Measurements from ENCODE around the gene NFKBIL1. TPM values are rescaled to one million over a fixed set of nuclear protein-coding genes. Genes with fewer than 3 reads are reported as not detected.

Gene NFKBIL1
- total and polyA plus RNA-seq, 9 of the 15 experiments (the other 6 are each of a cell fraction or from before 2014, with no cell fraction given) = 0.49 to 33.1 (median 7.6) TPM

DNA sequence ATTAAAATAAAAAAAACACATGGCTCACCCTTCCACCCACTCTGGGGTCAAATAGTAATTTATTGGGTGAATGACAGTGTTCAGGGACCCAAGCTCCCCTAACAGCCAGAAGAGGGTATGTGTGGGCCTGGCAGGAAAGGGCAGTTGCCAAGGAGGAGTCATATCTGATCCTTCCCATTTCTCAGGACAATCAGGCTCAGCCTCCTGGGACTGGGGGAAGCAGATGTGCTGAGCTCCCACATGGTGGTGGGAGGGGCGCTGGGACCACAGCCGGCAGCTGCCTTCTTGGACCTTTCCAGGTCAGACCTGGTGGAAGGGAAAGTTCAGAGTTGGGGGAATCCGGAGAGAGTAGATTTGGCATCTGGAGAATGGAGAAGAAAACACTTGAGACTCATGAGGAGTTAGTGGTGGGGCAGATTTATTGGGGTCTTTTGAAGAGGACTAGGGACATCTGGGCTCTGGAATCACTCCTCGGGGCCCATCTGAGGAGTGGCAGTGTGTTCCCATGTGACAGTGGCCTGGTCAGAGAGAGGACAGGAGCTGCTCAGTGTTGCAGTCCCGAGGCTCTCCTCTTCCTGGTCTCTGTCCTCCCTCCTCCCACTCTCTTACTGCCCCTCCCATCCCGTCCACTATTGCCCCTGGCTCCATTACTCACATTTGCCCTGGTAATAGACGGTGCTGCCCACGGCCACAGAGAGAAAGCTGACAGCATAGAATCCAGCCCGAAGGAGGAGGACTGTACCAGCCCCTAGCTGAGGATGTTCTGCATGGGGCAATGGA is 41.7 kb downstream of the NFKBIL1 start:
- Histone ChIP-seq H3K79me2 (ENCODE audit: control insufficient read depth, insufficient read depth, low read length) (no peaks in the 10 kb centered on the region), H3K9me1 (ENCODE audit: control insufficient read depth, insufficient read depth, low read length) (peaks cover 3% of the 10 kb centered on the region), H4K20me1 (replicated peaks; ENCODE audit: control insufficient read depth, insufficient read depth, low read length) (no peaks in the 10 kb centered on the region), H2AFZ (ENCODE audit: low read depth, low read length) (peak overlapping the region; percentile 77), H3K4me1 (replicated peaks in 1 of 2; ENCODE audit: control insufficient read depth in 2 of 2, insufficient read depth in 2 of 2, low read length in 2 of 2) (peaks cover 28 to 46% of the 10 kb centered on the region in 2 experiments), H3K36me3 (ENCODE audit: control insufficient read depth, insufficient read depth, low read length) (no peaks in the 10 kb centered on the region), H3K4me3 (no peak overlapping the region), H3K4me2 (ENCODE audit: insufficient read depth, low read length) (no peak overlapping the region), H3K9ac (ENCODE audit: insufficient read depth in 1 of 2, low read depth in 2 of 2, low read length in 2 of 2) (peak overlapping the region; percentile 23 to 85; a peak in 3 of 4 replicates), H3K9me3 (replicated peaks; ENCODE audit: control insufficient read depth, insufficient read depth, low read depth, low read length) (no peaks in the 10 kb centered on the region), H3K27ac (ENCODE audit: extremely low read depth, low read depth, low read length) (no peak overlapping the region), H3K27me3 (ENCODE audit: control insufficient read depth in 2 of 2, insufficient read depth in 2 of 2, low read length in 2 of 2) (no peaks in the 10 kb centered on the region)
- POLR2A ChIA-PET = interaction anchor here (0.6 to 2.8 kb wide), 8 partner anchors 13 to 616 kb away, joined by 3 to 10 read pairs (median 3); partner anchors contain the start of genes DDX39B, NFKBIL1 and TNF
- ATAC-seq = peak; percentile 60
- no TSS peak for BruUV-seq (replicated peaks)
- CTCF ChIA-PET (ENCODE audit: low intra/inter-chr PET ratio) = interaction anchor here (0.6 to 0.9 kb wide), 2 partner anchors 10 to 34 kb away, joined by 3 read pairs; no protein-coding TSS in a partner anchor
- TF ChIP-seq, protein P1, sequence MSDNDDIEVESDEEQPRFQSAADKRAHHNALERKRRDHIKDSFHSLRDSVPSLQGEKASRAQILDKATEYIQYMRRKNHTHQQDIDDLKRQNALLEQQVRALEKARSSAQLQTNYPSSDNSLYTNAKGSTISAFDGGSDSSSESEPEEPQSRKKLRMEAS (CRISPR knock-in tag; IDR thresholded peaks at IDR 0.05) = peak; percentile 44; the same call in 1 of the 2 replicates
- TF ChIP-seq MAZ (CRISPR knock-in tag; conservative IDR thresholded peaks at IDR 0.05 in 1 of 2, IDR thresholded peaks at IDR 0.05 in 1 of 2) (0 out of 4 replicates have a peak, but pooled peaks of 1 of the 2 experiments have one; percentile 32), CBFA2T3 (IDR thresholded peaks at IDR 0.05) (peak; percentile 56), XRCC5 (IDR thresholded peaks at IDR 0.05; ENCODE audit: low read depth, low read length) (0 out of 2 replicates have a peak, but pooled peaks have one; percentile 9), CEBPB (tag; IDR thresholded peaks at IDR 0.05) (no peak), ZNF263 (CRISPR knock-in tag; IDR thresholded peaks at IDR 0.05; ENCODE audit: borderline replicate concordance) (peak; percentile 51; the same call in 1 of the 2 replicates)
- intact Hi-C loops (cut with micrococcal nuclease) (loop anchor here (10.0 kb wide), 1 partner anchor 394 kb away; no protein-coding TSS in a partner anchor), in situ Hi-C loops (cut with MboI) (no loop called here)
- no peak for FAIRE-seq
- no peak for DNase-seq (ENCODE audit: extremely low read depth in 1 of 4, low spot score in 3 of 4)
- WGBS (ENCODE audit: insufficient coverage, low coverage, missing lambda C conversion rate) = 30% methylated on average over 9 of the region's 9 CpGs
